GM19328 (cell line): Measurements from ENCODE around the gene MAGEB17.
"Not testable (repeated sequence)": the region's sequence is repeated elsewhere in the genome, so short reads cannot be mapped to it uniquely, and the experiment has no call there.

Experiments used
- ATAC-seq: cut with Tn5 transposase; IDR thresholded peaks from one replicate; pipeline ENCODE4 v1.9.1; 2021; ENCODE audit warnings: mild to moderate bottlenecking, moderate library complexity; ENCODE audit not compliant: unreplicated experiment

The MAGEB17 gene

GRCh38 chrX:16167181-16167580, at the start of gene MAGEB17:
TSS of gene MAGEB17 (plus strand) at chrX:16167481. CDS start at chrX:16170383, 2,902 bp downstream.
- no peak for ATAC-seq

- peak; percentile 89 for ATAC-seq
Measured at GRCh38 chrX:16119353-16120220, 47.7 kb upstream of the MAGEB17 start.

- no peak for ATAC-seq
Measured at GRCh38 chrX:16120431-16120830, 46.9 kb upstream of the MAGEB17 start.

GRCh38 chrX:16123222-16123786, 44.0 kb upstream of the MAGEB17 start, which contains the start of gene GRPR:
TSS of gene GRPR (plus strand) at chrX:16123565. CDS start at chrX:16123954, 389 bp downstream.
- peak; percentile 54 for ATAC-seq

- no peak for ATAC-seq
Measured at GRCh38 chrX:16124201-16124600, 43.1 kb upstream of the MAGEB17 start.

DNA sequence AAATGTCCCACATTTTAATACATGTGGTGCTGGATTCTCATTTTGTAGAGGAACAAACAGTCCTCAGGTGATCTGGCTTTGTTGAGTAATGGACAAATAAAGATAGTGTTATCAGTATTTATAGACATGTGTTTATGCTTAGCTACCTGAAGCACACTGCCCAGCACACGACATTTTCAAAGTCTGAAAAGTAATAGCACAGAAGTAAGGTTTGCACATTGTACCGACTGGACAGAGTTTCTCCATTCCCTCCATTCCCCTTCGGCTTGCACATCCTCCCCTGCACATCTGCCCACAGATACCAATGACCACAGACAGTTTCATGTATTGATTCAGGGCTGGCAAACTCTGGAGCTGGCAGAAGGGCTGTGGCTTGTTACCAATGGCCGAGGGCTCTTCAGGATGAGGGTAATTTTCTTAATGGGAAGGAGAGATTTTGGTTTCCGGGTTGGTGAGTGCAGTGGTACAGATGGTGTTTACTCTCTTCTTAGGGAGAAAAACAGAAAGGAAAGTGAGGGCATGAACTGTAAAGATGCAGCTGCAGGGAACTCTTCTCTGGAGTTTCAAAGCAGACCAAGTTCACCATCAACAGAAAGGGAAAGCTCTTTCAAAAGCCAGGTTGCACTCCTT, 41.6 kb upstream of the MAGEB17 start:
- ATAC-seq = no peak

DNA sequence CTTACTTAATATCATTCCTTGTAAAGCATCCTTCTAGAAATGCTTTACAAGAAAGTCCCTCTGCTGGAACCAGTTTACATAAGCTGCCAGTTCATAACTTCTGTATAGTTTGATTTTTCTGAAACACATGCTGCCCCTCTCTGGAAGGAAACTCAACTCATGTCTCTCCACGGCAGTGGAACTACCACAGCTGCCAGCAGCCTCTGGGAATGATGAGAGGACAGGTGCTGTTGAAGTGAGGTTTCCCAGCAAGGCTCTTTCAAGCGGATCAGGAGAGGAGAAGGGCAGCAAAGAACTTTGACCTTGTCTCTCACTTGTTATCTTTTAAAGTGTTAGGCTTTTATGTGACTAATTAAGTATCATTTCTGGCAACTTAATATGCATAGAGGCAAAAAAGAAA, 36.6 kb upstream of the MAGEB17 start:
- ATAC-seq = no peak

DNA sequence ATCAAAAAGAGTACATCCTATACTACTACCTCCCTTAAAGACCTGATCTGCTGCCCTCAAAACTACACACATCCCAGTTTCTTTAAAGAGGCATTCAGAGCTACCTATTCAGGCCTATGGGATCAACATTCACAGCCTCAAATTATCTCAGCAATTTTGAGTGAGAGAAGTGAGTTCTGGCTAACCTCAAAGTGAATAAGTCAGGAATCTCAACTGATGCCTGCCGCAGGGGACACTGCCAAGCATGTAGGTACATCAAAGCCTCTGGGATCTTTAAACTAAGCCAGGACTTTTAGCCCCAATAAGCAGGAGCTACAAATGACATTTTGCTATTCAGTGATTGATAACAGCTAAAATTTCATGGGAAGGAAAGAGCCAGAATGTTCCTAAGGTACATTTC, 32.3 kb upstream of the MAGEB17 start:
- ATAC-seq = no peak

DNA sequence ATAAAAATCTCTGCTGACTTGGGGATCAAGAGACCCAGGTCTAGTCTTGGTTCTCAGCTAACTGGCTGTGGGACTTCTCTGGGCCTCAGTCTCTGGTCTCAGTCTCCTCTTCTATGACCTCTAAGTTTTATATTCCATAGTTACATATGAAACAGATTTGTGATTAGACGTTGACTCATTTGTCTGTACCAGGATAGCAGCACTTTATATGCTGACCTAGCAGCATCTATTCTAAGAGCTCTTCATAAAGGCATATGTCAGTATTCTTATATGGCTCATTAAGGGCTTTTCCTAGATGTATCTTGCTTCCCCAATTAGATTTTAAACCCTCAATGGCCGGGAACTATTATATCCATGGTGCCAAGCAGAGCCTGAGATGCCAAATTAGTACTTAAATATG, 31.2 kb upstream of the MAGEB17 start:
- no peak for ATAC-seq

GRCh38 chrX:16137416-16138107, 29.7 kb upstream of the MAGEB17 start:
- ATAC-seq = peak; percentile 62

GRCh38 chrX:16138108-16138427, 29.2 kb upstream of the MAGEB17 start:
- peak; percentile 38 for ATAC-seq

DNA sequence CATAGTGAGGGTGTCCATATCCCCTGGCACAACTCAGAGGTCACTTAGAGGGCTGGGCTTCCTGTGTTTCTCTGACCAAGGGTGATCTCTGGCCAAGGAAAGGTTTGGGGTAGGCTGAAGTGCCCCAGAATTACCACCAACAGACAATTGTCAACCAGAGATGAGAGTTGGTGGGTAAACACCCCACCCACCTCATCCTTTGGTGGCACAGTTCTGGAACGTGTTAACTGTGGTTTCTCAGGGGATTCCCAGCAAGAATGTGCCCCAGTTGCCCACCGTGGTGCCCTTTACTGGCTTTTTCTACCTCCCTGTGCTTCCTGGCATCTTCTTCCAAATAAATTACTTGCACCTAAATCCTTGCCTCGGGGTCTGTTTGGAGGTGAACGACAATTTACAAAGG, 26.8 kb upstream of the MAGEB17 start:
- no peak for ATAC-seq

DNA sequence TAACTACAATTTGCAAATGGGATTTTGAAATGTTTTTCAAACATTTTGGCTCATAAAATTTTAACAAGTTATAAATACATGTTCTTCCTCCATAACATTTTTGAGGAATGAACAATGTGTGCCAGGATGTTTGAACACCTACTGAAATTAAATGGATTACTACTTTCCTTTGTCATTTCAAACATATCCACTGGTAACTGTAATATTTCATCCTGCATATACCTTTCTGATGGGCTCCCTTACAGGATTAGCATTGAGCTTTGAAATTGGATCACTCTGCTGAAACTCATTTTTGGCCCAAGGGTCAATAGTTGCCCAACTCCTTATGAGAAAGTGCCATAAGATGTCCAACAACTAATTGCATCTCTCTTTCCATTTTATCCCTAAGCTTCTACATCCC, 26.3 kb upstream of the MAGEB17 start:
- ATAC-seq = no peak

DNA sequence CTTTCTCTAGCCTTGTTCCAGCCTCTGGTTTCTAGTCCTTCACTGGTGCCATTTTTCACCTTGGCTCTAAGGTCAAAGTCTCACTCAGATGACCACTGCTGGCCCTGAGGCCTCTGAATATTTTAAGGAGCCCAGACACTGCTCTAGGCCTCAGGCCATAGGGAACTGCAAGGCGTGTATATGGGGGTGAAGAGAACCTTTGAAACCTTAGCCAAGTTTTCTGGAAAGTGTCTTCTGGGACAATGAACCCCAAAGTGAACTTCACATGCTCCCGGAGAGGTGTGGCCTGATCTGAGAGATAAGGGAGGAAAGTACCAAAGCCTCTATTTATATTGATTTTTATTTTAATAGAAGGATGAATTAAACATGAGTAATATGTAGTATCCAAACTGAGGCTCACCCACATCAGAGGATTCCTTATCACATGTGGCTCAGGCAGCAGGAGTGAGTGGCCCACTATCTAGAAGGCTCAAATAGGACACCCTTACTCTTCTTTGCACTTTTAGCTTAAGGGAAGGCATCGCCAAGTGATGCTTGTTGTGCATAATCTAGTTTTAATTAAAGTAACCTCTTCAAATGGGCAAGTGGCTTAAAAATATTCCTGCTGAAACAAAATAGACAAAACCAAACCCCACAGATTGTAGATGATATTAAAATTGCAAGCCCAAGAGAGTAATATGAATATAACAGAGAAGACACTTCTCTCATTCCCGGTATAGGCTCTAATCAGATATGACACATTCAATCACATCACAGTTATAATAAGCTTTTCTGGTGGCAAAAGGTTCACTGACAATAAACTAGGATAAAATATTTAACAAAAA, 25.6 kb upstream of the MAGEB17 start:
- ATAC-seq = no peak

DNA sequence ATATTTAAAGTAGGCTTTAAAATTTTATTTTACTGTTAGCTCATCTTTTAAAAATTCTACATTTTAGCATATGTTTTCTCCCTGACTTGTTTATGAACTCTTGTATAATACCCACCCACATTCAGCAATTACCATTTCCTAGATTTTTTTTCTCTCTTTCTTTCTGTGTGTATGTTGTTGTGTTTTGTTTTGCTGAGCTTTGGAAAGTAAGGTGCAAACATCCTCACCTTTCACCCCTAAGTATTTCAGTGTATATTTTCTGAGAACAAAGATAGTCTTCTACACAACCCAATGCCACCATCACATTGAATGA, 25.1 kb upstream of the MAGEB17 start:
- ATAC-seq = no peak

GRCh38 chrX:16143968-16144367, 23.3 kb upstream of the MAGEB17 start:
- ATAC-seq = no peak

GRCh38 chrX:16144420-16144819, 22.9 kb upstream of the MAGEB17 start:
- no peak for ATAC-seq

- ATAC-seq = not testable (repeated sequence)
Measured at GRCh38 chrX:16145093-16145492, 22.2 kb upstream of the MAGEB17 start.

- no peak for ATAC-seq
Measured at GRCh38 chrX:16145656-16146055, 21.6 kb upstream of the MAGEB17 start.

DNA sequence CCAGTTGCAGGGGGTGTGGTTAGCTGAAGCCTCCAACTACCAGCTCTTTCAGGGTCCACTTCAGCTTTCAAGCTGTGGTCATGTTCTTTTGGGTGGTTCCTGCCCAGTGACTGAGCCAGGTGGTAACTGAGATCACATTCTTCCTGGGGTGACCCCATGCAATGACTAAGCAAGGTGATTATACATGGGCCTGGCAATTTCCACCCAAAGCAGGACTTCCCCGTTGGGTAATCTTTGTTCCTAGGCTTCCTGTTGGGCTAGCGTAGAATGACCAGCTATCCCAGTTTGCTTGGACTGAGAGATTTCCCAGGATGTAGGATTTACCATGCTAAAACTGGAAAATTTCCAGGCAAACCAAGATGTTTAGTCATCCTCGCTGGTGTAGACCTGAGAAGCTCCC, 18.4 kb upstream of the MAGEB17 start:
- no peak for ATAC-seq

GRCh38 chrX:16155581-16156096, 11.6 kb upstream of the MAGEB17 start:
- ATAC-seq = no peak
